ENCODE measurements around the gene CRIP3.

GRCh38 chr6:43302126-43302525 lies 6.5 kb downstream of the CRIP3 start:
- TF ChIP-seq REST (IDR thresholded peaks at IDR 0.05; ENCODE audit: insufficient read depth in 1 of 2, low read depth in 2 of 2, low read length in 2 of 2): no peak
- TF ChIP-seq TAF1 (IDR thresholded peaks at IDR 0.05; ENCODE audit: borderline replicate concordance, insufficient read depth, low read length): no peak
- TF ChIP-seq POLR2AphosphoS5 (IDR thresholded peaks at IDR 0.05; ENCODE audit: low read depth, low read length): no peak
